ENCODE data around the gene ANKRD11.
"Not testable (repeated sequence)": the region's sequence is repeated elsewhere in the genome, so short reads cannot be mapped to it uniquely, and the experiment has no call there.

Gene ANKRD11

GRCh38 chr16:89273741-89274472 is 216.5 kb downstream of the ANKRD11 start:
- no peak for FAIRE-seq
- DNase-seq (ENCODE audit: low spot score): no peak

- no peak for FAIRE-seq
Measured at GRCh38 chr16:89272631-89273030, 217.7 kb downstream of the ANKRD11 start.

GRCh38 chr16:89270666-89271345 is 219.6 kb downstream of the ANKRD11 start:
- no peak for DNase-seq (ENCODE audit: low spot score)
- FAIRE-seq: no peak

More at GRCh38 chr16:89272631-89273030, 217.7 kb downstream of the ANKRD11 start:
- no peak for DNase-seq (ENCODE audit: low spot score)

GRCh38 chr16:89269805-89270665 is 220.3 kb downstream of the ANKRD11 start:
- FAIRE-seq (no peak), DNase-seq (ENCODE audit: low spot score) (no peak)

- FAIRE-seq (no peak), DNase-seq (ENCODE audit: low spot score) (no peak)
Measured at GRCh38 chr16:89268987-89269735, 221.2 kb downstream of the ANKRD11 start.

GRCh38 chr16:89268585-89268984 is 221.8 kb downstream of the ANKRD11 start:
- DNase-seq (ENCODE audit: low spot score) (no peak), FAIRE-seq (no peak)

- FAIRE-seq; DNase-seq (ENCODE audit: low spot score): not testable (repeated sequence)
Measured at GRCh38 chr16:89267746-89268145, 222.6 kb downstream of the ANKRD11 start.

- DNase-seq (ENCODE audit: low spot score) (no peak), FAIRE-seq (no peak)
Measured at GRCh38 chr16:89266521-89267134, 223.7 kb downstream of the ANKRD11 start.

- no peak for FAIRE-seq
- no peak for DNase-seq (ENCODE audit: low spot score)
Measured at GRCh38 chr16:89265647-89266046, 224.7 kb downstream of the ANKRD11 start.

- DNase-seq (ENCODE audit: low spot score): no peak
- no peak for FAIRE-seq
Measured at GRCh38 chr16:89264800-89265550, 225.4 kb downstream of the ANKRD11 start.

- DNase-seq (ENCODE audit: low spot score) (no peak), FAIRE-seq (no peak)
Measured at GRCh38 chr16:89261691-89262563, 228.4 kb downstream of the ANKRD11 start.

- DNase-seq (ENCODE audit: low spot score); FAIRE-seq: not testable (repeated sequence)
Measured at GRCh38 chr16:89259901-89260300, 230.5 kb downstream of the ANKRD11 start.

GRCh38 chr16:89257757-89258465 is 232.4 kb downstream of the ANKRD11 start:
- DNase-seq (ENCODE audit: low spot score) (no peak), FAIRE-seq (no peak)

GRCh38 chr16:89257281-89257731 is 233.1 kb downstream of the ANKRD11 start:
- DNase-seq (ENCODE audit: low spot score): no peak
- FAIRE-seq: no peak

GRCh38 chr16:89256651-89257254 is 233.6 kb downstream of the ANKRD11 start:
- FAIRE-seq: no peak
- peak; percentile 20 for DNase-seq (ENCODE audit: low spot score)

- DNase-seq (ENCODE audit: low spot score) (no peak), FAIRE-seq (no peak)
Measured at GRCh38 chr16:89253548-89254287, 236.6 kb downstream of the ANKRD11 start.

All from RCC 7860 (cell line).